Measurements from ENCODE around the gene PSMB8.
"Not testable (repeated sequence)": the region's sequence is repeated elsewhere in the genome, so short reads cannot be mapped to it uniquely, and the experiment has no call there.

The PSMB8 gene

GRCh38 chr6:32843979-32844838 lies at the start of gene PSMB8:
Gene PSMB8, minus strand, starts transcription at chr6:32844047. Its CDS starts 51 bp downstream, at chr6:32843996.
- Histone ChIP-seq H3K9ac (ENCODE audit: low read depth, low read length) (peak within 1 kb of the TSS; percentile 81), H3K4me1 (ENCODE audit: insufficient read depth, low read length) (no peaks in the 10 kb centered on the region), H3K9me3 (ENCODE audit: control insufficient read depth, insufficient read depth, low read length) (no peaks in the 10 kb centered on the region), H3K36me3 (ENCODE audit: insufficient read depth, low read length) (no peaks in the 10 kb centered on the region)

GRCh38 chr6:32890831-32891230 lies 47.0 kb upstream of the PSMB8 start:
- H3K9ac ChIP-seq (ENCODE audit: low read depth, low read length), result no peak overlapping the region
- no peaks in the 10 kb centered on the region for H3K4me1 ChIP-seq (ENCODE audit: insufficient read depth, low read length)
- H3K9me3 ChIP-seq (ENCODE audit: control insufficient read depth, insufficient read depth, low read length), result no peaks in the 10 kb centered on the region
- no peaks in the 10 kb centered on the region; the same call in 1 of the 2 replicates for H3K36me3 ChIP-seq (ENCODE audit: insufficient read depth, low read length)

DNA sequence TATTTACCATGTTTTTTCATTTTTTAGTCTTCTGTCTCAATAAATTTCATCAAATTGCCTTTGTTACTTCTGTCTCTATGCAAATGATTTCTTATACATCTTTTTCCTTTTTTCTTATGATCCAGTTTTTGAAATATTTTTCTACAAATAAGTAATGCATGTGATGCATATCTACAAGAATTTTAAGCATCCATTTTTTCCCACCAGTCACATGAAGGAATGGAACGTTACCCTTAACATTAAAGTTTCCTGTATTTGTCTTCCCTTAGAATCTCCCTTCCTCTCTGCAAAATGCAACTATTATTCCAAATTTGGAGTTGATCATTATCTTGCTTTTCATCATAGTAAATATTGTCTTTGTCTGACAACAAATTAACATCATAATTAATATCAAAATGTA lies 45.7 kb upstream of the PSMB8 start:
- H3K9me3 ChIP-seq (ENCODE audit: control insufficient read depth, insufficient read depth, low read length), result no peaks in the 10 kb centered on the region
- no peaks in the 10 kb centered on the region for H3K4me1 ChIP-seq (ENCODE audit: insufficient read depth, low read length)
- no peak overlapping the region for H3K9ac ChIP-seq (ENCODE audit: low read depth, low read length)
- no peaks in the 10 kb centered on the region; the same call in 1 of the 2 replicates for H3K36me3 ChIP-seq (ENCODE audit: insufficient read depth, low read length)

DNA sequence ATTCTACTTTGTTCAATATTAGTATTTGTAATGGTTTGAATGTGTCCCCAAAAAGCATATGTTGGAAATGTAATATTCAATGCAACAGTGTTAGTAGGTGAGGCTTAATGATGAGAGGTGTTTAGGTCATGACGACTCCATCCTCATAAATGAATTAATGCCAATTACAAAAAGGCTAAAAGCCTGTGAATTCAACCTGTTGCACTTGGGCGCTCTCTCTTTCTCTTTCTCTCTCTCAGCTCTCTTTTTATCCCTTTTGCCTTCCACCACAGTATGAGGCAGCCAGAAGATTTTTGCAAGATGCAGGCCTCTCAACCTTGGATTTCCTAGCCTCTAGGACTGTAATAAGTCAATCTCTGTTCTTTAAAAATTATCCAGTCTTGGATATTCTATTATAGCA lies 44.7 kb upstream of the PSMB8 start:
- no peaks in the 10 kb centered on the region for H3K4me1 ChIP-seq (ENCODE audit: insufficient read depth, low read length)
- no peaks in the 10 kb centered on the region for H3K9me3 ChIP-seq (ENCODE audit: control insufficient read depth, insufficient read depth, low read length)
- H3K9ac ChIP-seq (ENCODE audit: low read depth, low read length), result no peak overlapping the region
- H3K36me3 ChIP-seq (ENCODE audit: insufficient read depth, low read length), result no peaks in the 10 kb centered on the region; the same call in 1 of the 2 replicates

DNA sequence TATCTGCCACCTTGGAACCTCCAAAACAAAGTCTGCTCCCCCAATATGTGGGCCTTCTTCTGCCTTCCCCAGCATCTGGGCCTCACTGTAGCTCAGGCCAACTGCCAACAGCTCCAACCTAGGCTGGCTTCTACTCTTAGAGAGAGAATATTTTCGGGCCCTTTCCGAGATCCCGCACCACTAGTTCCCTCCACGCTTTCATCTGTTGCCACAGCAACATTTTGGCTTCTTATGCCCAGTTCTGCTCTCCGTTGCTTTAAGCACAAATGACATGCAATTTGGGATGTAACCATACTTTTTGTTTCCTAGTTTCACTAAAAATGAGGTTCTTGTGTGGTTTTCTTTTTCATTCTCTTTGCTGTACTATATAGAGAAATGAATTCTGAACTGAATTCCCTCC lies 43.8 kb upstream of the PSMB8 start:
- Histone ChIP-seq H3K4me1 (ENCODE audit: insufficient read depth, low read length) (no peaks in the 10 kb centered on the region), H3K9ac (ENCODE audit: low read depth, low read length) (no peak overlapping the region), H3K36me3 (ENCODE audit: insufficient read depth, low read length) (no peaks in the 10 kb centered on the region; the same call in 1 of the 2 replicates), H3K9me3 (ENCODE audit: control insufficient read depth, insufficient read depth, low read length) (no peaks in the 10 kb centered on the region)

DNA sequence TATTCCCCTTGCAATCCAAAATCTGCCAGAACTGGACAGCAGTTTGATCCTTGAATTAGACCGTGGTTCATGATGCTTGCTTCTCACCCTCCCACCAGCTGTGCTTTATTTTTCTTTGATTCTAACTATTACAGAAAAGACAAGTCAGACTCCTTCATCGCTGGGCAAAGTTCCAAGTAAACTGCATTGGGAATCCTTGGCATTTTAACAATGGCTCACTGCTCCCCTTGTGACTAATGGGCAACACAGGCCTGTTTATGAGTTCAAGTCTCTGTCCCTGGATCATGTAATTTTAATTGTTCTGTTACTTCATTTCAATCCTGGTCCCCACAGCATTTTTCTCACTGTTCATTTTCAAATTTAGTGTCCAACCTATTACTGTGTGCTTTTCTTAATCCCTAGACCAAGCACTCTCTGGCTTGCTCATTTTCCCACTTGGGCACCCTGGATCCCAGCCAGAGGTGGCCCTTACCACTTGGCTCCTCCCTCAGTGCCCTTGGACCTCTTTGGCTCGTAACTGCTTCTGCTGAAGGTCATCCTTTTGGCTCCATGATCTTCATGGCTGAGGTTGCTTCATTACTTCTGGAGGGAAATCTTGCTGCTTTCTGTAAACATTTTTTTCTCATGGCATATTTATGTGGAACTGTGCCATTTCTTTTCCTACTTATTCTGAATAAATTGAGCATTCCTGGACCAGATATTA lies 43.0 kb upstream of the PSMB8 start:
- no peaks in the 10 kb centered on the region for H3K4me1 ChIP-seq (ENCODE audit: insufficient read depth, low read length)
- no peaks in the 10 kb centered on the region for H3K9me3 ChIP-seq (ENCODE audit: control insufficient read depth, insufficient read depth, low read length)
- H3K36me3 ChIP-seq (ENCODE audit: insufficient read depth, low read length), result no peaks in the 10 kb centered on the region; the same call in 1 of the 2 replicates

GRCh38 chr6:32885698-32886286 lies 41.9 kb upstream of the PSMB8 start:
- Histone ChIP-seq H3K9ac (ENCODE audit: low read depth, low read length) (no peak overlapping the region), H3K36me3 (ENCODE audit: insufficient read depth, low read length) (no peaks in the 10 kb centered on the region), H3K9me3 (ENCODE audit: control insufficient read depth, insufficient read depth, low read length) (no peaks in the 10 kb centered on the region), H3K4me1 (ENCODE audit: insufficient read depth, low read length) (no peaks in the 10 kb centered on the region)

More for the DNA sequence above, 43.0 kb upstream of the PSMB8 start:
- H3K9ac ChIP-seq (ENCODE audit: low read depth, low read length), result no peak overlapping the region

DNA sequence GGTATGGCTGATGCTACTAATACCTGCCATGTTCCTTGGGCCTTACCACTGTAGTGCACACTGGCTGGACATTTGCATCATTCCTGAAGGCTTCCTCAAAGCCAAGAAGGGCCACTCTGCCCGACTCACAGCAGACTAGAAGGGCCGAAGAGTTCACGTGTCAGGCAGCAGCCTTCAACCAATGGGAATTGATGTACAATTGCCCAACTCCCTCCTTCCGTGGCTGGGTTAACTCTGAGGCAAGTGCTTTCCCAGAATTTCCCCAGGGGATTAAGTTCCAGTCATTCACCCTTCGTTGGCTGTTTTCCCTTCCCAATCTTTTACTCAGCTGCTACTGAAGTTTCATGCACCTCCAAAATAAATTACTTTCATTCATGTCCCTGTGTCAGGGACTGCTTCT lies 39.9 kb upstream of the PSMB8 start:
- H3K36me3 ChIP-seq (ENCODE audit: insufficient read depth, low read length), result no peaks in the 10 kb centered on the region
- no peaks in the 10 kb centered on the region for H3K4me1 ChIP-seq (ENCODE audit: insufficient read depth, low read length)
- H3K9me3 ChIP-seq (ENCODE audit: control insufficient read depth, insufficient read depth, low read length), result no peaks in the 10 kb centered on the region
- H3K9ac ChIP-seq (ENCODE audit: low read depth, low read length), result no peak overlapping the region

DNA sequence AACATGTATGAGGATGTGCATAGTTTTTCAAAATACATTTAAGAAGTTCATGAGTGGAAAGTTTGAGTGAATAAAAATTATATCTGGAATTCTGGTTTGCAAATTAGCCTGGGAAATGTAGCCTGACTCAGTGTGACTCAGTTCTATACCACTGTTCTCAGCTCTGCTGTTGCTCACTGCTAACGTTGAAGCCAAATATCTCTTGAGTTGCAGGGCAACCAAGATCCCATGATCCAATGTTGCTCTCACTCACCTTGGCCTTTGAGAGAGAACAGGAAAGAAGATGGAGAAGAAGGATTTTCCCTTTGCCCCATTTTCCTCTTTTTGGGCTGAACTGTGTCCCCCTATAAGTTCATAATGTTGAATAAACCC lies 39.0 kb upstream of the PSMB8 start:
- Histone ChIP-seq H3K9ac (ENCODE audit: low read depth, low read length) (no peak overlapping the region), H3K9me3 (ENCODE audit: control insufficient read depth, insufficient read depth, low read length) (no peaks in the 10 kb centered on the region), H3K36me3 (ENCODE audit: insufficient read depth, low read length) (no peaks in the 10 kb centered on the region), H3K4me1 (ENCODE audit: insufficient read depth, low read length) (no peaks in the 10 kb centered on the region)

DNA sequence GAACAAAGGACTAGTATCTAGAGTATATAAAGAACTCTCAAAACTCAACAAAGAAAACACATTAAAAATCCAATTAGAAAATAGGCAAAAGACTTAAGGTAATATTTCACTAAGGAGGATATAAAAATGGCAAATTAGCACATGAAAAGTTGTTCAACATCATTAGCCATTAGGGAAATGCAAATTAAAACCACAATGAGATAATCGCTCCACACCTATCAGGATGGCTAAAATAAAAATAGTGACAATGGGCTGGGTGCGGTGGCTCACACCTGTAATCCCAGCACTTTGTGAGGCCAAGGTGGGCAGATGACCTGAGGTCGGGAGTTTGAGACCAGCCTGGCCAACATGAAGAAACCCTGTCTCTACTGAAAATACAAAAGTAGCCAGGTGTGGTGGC lies 37.1 kb upstream of the PSMB8 start:
- H3K9ac ChIP-seq (ENCODE audit: low read depth, low read length); H3K4me1 ChIP-seq (ENCODE audit: insufficient read depth, low read length); H3K9me3 ChIP-seq (ENCODE audit: control insufficient read depth, insufficient read depth, low read length); H3K36me3 ChIP-seq (ENCODE audit: insufficient read depth, low read length): not testable (repeated sequence)

- H3K4me1 ChIP-seq (ENCODE audit: insufficient read depth, low read length), result no peaks in the 10 kb centered on the region
- no peak overlapping the region for H3K9ac ChIP-seq (ENCODE audit: low read depth, low read length)
- H3K9me3 ChIP-seq (ENCODE audit: control insufficient read depth, insufficient read depth, low read length), result no peaks in the 10 kb centered on the region
- H3K36me3 ChIP-seq (ENCODE audit: insufficient read depth, low read length), result no peaks in the 10 kb centered on the region
Observed at GRCh38 chr6:32879691-32880090, 35.8 kb upstream of the PSMB8 start.

DNA sequence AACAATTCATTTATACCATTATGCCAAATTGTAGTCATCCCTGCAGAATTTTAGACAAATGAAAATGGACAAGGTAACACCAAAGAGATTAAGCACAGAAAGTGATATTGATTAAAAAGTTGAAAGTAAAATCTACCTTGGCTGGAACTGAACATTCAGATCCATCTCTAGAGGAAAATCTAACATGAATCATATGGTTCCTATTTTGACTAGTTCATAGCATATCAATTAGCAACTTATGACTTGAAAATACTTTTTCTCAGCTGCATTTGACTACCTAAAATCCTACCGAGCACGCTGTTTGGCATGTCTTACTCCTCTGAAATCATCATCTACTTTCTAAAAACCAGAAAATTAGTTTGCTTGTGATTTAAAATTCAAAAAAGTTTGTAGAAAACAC lies 32.8 kb upstream of the PSMB8 start:
- Histone ChIP-seq H3K4me1 (ENCODE audit: insufficient read depth, low read length) (no peaks in the 10 kb centered on the region), H3K36me3 (ENCODE audit: insufficient read depth, low read length) (no peaks in the 10 kb centered on the region), H3K9ac (ENCODE audit: low read depth, low read length) (no peak overlapping the region), H3K9me3 (ENCODE audit: control insufficient read depth, insufficient read depth, low read length) (no peaks in the 10 kb centered on the region)

DNA sequence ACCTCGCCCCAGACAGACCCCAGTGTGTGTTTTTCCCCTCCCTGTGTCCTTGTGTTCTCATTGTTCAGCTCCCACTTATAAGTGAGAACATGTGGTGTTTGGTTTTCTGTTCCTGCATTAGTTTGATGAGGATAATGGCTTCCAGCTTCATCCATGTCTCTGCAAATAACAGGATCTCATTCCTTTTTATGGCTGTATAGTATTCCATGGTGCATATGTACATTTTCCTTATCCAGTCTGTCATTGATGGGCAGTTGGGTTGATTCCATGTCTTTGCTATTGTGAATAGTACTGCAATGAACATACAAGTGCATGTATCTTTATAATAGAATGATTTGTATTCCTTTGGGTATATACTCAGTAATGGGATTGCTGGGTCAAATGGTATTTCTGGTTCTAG lies 30.1 kb upstream of the PSMB8 start:
- not testable (repeated sequence) for H3K9me3 ChIP-seq (ENCODE audit: control insufficient read depth, insufficient read depth, low read length); H3K36me3 ChIP-seq (ENCODE audit: insufficient read depth, low read length); H3K9ac ChIP-seq (ENCODE audit: low read depth, low read length); H3K4me1 ChIP-seq (ENCODE audit: insufficient read depth, low read length)

GRCh38 chr6:32868257-32868788 lies 24.5 kb upstream of the PSMB8 start:
- H3K9me3 ChIP-seq (ENCODE audit: control insufficient read depth, insufficient read depth, low read length), result no peaks in the 10 kb centered on the region
- H3K4me1 ChIP-seq (ENCODE audit: insufficient read depth, low read length), result no peaks in the 10 kb centered on the region
- no peak overlapping the region for H3K9ac ChIP-seq (ENCODE audit: low read depth, low read length)
- no peaks in the 10 kb centered on the region for H3K36me3 ChIP-seq (ENCODE audit: insufficient read depth, low read length)
